ENCODE results near the gene COL5A1.

The COL5A1 gene

GRCh38 chr9:134770972-134771971 lies 129.7 kb downstream of the COL5A1 start:
- DNase-seq (ENCODE audit: low read depth): no peak
- no peak overlapping the region for H3K4me3 ChIP-seq (ENCODE audit: low read length)
- TF ChIP-seq, protein P1, sequence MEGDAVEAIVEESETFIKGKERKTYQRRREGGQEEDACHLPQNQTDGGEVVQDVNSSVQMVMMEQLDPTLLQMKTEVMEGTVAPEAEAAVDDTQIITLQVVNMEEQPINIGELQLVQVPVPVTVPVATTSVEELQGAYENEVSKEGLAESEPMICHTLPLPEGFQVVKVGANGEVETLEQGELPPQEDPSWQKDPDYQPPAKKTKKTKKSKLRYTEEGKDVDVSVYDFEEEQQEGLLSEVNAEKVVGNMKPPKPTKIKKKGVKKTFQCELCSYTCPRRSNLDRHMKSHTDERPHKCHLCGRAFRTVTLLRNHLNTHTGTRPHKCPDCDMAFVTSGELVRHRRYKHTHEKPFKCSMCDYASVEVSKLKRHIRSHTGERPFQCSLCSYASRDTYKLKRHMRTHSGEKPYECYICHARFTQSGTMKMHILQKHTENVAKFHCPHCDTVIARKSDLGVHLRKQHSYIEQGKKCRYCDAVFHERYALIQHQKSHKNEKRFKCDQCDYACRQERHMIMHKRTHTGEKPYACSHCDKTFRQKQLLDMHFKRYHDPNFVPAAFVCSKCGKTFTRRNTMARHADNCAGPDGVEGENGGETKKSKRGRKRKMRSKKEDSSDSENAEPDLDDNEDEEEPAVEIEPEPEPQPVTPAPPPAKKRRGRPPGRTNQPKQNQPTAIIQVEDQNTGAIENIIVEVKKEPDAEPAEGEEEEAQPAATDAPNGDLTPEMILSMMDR (IDR thresholded peaks at IDR 0.05; ENCODE audit: insufficient read depth, low read depth, low read length, missing control alignments): no peak

- no peak for DNase-seq (ENCODE audit: low read depth)
- no peak overlapping the region for H3K4me3 ChIP-seq (ENCODE audit: low read length)
- TF ChIP-seq, protein P1 (IDR thresholded peaks at IDR 0.05; ENCODE audit: insufficient read depth, low read depth, low read length, missing control alignments): no peak
Measured at GRCh38 chr9:134772331-134772730, 130.7 kb downstream of the COL5A1 start.

GRCh38 chr9:134773842-134774241 lies 132.2 kb downstream of the COL5A1 start:
- TF ChIP-seq, protein P1 (IDR thresholded peaks at IDR 0.05; ENCODE audit: insufficient read depth, low read depth, low read length, missing control alignments): no peak

GRCh38 chr9:134774410-134774809 lies 132.8 kb downstream of the COL5A1 start:
- TF ChIP-seq, protein P1 (IDR thresholded peaks at IDR 0.05; ENCODE audit: insufficient read depth, low read depth, low read length, missing control alignments): no peak
- DNase-seq (ENCODE audit: low read depth): no peak
- H3K4me3 ChIP-seq (ENCODE audit: low read length): no peak overlapping the region

More at GRCh38 chr9:134773842-134774241, 132.2 kb downstream of the COL5A1 start:
- no peak for DNase-seq (ENCODE audit: low read depth)
- no peak overlapping the region for H3K4me3 ChIP-seq (ENCODE audit: low read length)

GRCh38 chr9:134775081-134775951 lies 133.7 kb downstream of the COL5A1 start:
- TF ChIP-seq, protein P1 (IDR thresholded peaks at IDR 0.05; ENCODE audit: insufficient read depth, low read depth, low read length, missing control alignments): no peak
- H3K4me3 ChIP-seq (ENCODE audit: low read length): no peak overlapping the region
- DNase-seq (ENCODE audit: low read depth): no peak

- TF ChIP-seq, protein P1 (IDR thresholded peaks at IDR 0.05; ENCODE audit: insufficient read depth, low read depth, low read length, missing control alignments): no peak
- H3K4me3 ChIP-seq (ENCODE audit: low read length): no peak overlapping the region
- no peak for DNase-seq (ENCODE audit: low read depth)
Measured at GRCh38 chr9:134776080-134776796, 134.6 kb downstream of the COL5A1 start.
